ENCODE results near the gene UCKL1.
"Not testable (repeated sequence)": the region's sequence is repeated elsewhere in the genome, so short reads cannot be mapped to it uniquely, and the experiment has no call there.

Gene UCKL1

GRCh38 chr20:63955827-63956663 lies at the start of gene UCKL1:
Gene UCKL1, minus strand, starts transcription at chr20:63956416. Its CDS starts 44 bp downstream, at chr20:63956372.
- DNase-seq = peak; percentile 90

GRCh38 chr20:64005394-64005793 lies 49.2 kb upstream of the UCKL1 start:
- DNase-seq = no peak

- DNase-seq = no peak
These were observed 47.9 kb upstream of the UCKL1 start for GRCh38 chr20:64003960-64004725.

GRCh38 chr20:64001607-64002011 lies 45.4 kb upstream of the UCKL1 start:
- no peak for DNase-seq

- DNase-seq = no peak
These were observed 44.7 kb upstream of the UCKL1 start for GRCh38 chr20:64000906-64001305.

GRCh38 chr20:63982937-63983336 lies 26.7 kb upstream of the UCKL1 start:
- no peak for DNase-seq

GRCh38 chr20:63980806-63981728 lies 24.9 kb upstream of the UCKL1 start, which contains the start of gene PRPF6:
Gene PRPF6, plus strand, starts transcription at chr20:63981132. Its CDS starts 114 bp downstream, at chr20:63981246.
- DNase-seq = peak; percentile 97

- peak; percentile 71 for DNase-seq
These were observed 24.1 kb upstream of the UCKL1 start for GRCh38 chr20:63980317-63980805.

GRCh38 chr20:63979557-63980316 lies 23.5 kb upstream of the UCKL1 start, which contains the start of gene SAMD10:
Gene SAMD10, minus strand, starts transcription at chr20:63979642. Its CDS starts 175 bp downstream, at chr20:63979467.
- DNase-seq = peak; percentile 92

- no peak for DNase-seq
These were observed 23.0 kb upstream of the UCKL1 start for GRCh38 chr20:63979229-63979556.

- DNase-seq = peak; percentile 83
These were observed 22.4 kb upstream of the UCKL1 start for GRCh38 chr20:63978319-63979228.

- peak; percentile 80 for DNase-seq
These were observed 21.6 kb upstream of the UCKL1 start for GRCh38 chr20:63977739-63978276.

GRCh38 chr20:63976980-63977738 lies 20.9 kb upstream of the UCKL1 start:
- DNase-seq = no peak

GRCh38 chr20:63976511-63976910 lies 20.3 kb upstream of the UCKL1 start:
- DNase-seq = not testable (repeated sequence)

GRCh38 chr20:63974402-63975200 lies 18.4 kb upstream of the UCKL1 start:
- no peak for DNase-seq

GRCh38 chr20:63973636-63974401 lies 17.6 kb upstream of the UCKL1 start:
- DNase-seq = peak; percentile 95

GRCh38 chr20:63973160-63973479 lies 16.9 kb upstream of the UCKL1 start:
- DNase-seq = no peak
